GM12891 (cell line): ENCODE measurements around the gene STX2.
"Not testable (repeated sequence)": the region's sequence is repeated elsewhere in the genome, so short reads cannot be mapped to it uniquely, and the experiment has no call there.

ENCODE experiments used
- DNase-seq: peaks from one replicate; pipeline ENCODE4 v3.0.0; 2011; ENCODE audit warnings: low spot score; ENCODE audit not compliant: insufficient read length
- FAIRE-seq: peaks from 2 replicates; lab custom pipeline; 2011; peaks lifted over from hg19 to GRCh38; lab: Jason Lieb, UNC
- PAX5 ChIP-seq: IDR thresholded peaks from 2 replicates; pipeline ENCODE4 v1.6.1; 2011; ENCODE audit warnings: low read length, moderate library complexity, mild to moderate bottlenecking; ENCODE audit not compliant: insufficient read depth, severe bottlenecking
- POLR2A ChIP-seq: IDR thresholded peaks from 2 replicates; pipeline ENCODE4 v1.6.1; 2011; ENCODE audit warnings: low read depth, low read length, control low read depth
- POLR2AphosphoS5 ChIP-seq: IDR thresholded peaks from 2 replicates; pipeline ENCODE4 v1.6.1; 2011; ENCODE audit warnings: low read depth, low read length, control low read depth
- POU2F2 ChIP-seq: IDR thresholded peaks from 2 replicates; pipeline ENCODE4 v1.6.1; 2011; ENCODE audit warnings: low read depth, mild to moderate bottlenecking, control low read depth, low read length, moderate library complexity
- SPI1 ChIP-seq: IDR thresholded peaks from 2 replicates; pipeline ENCODE4 v1.6.1; 2011; ENCODE audit warnings: low read depth, low read length, control low read depth
- TAF1 ChIP-seq: IDR thresholded peaks from 2 replicates; pipeline ENCODE4 v1.6.1; 2011; ENCODE audit warnings: low read depth, low read length, control low read depth

Gene STX2

DNA sequence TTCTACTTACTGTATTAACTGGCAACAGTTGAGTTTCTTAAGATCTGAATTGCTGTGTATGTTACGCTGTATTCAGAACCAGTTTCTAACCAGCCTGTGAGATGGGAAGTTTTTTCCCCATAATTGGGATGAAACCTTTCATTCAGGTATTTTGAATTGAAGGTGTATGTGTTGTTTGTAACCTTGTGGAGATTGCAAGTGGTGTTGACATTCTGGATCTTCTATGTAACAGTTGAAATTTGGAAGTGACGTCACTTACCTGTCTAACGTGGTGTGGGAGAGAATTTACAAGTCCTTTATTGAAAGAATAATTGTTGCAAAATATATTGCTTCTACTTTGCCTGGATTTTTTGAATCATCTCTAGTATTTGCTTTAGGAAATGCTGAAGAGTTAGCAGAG is 38.3 kb upstream of the STX2 start:
- TF ChIP-seq POLR2AphosphoS5: peak; percentile 61; the same call in 1 of the 2 replicates
- TF ChIP-seq POLR2A: no peak
- FAIRE-seq (no peak), DNase-seq (no peak)

DNA sequence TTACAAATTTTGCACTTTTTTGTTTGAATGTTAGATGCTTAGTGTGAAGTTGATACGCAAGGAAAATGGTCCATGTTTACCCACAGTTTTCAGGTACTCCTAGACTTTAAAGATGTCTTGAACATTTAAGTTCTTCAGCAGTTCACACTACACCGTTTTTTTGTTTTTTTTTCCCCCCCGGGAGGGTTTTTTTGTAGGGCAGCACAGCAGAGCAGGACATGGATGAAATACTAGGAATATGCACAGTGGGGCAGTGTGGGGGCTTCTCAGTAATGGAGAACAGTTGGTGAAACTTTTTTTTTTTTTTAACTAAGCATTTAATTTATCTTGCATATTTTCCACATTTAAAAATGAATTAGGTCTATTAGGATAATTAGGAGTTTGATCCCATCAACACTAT is 37.7 kb upstream of the STX2 start:
- FAIRE-seq: no peak
- TF ChIP-seq POLR2A (no peak), PAX5 (no peak), POLR2AphosphoS5 (no peak; the same call in 1 of the 2 replicates), TAF1 (no peak), POU2F2 (no peak)
- DNase-seq: no peak

DNA sequence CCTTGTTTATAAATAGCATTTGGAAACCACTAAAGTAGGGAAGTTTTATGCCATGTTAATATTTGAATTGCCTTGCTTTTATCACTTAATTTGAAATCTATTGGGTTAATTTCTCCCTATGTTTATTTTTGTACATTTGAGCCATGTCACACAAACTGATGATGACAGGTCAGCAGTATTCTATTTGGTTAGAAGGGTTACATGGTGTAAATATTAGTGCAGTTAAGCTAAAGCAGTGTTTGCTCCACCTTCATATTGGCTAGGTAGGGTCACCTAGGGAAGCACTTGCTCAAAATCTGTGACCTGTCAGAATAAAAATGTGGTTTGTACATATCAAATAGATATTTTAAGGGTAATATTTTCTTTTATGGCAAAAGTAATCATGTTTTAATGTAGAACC is 37.2 kb upstream of the STX2 start:
- no peak for FAIRE-seq
- no peak for TF ChIP-seq POLR2AphosphoS5
- 0 out of 2 replicates have a peak, but pooled peaks have one; percentile 35 for TF ChIP-seq POLR2A
- no peak for DNase-seq

DNA sequence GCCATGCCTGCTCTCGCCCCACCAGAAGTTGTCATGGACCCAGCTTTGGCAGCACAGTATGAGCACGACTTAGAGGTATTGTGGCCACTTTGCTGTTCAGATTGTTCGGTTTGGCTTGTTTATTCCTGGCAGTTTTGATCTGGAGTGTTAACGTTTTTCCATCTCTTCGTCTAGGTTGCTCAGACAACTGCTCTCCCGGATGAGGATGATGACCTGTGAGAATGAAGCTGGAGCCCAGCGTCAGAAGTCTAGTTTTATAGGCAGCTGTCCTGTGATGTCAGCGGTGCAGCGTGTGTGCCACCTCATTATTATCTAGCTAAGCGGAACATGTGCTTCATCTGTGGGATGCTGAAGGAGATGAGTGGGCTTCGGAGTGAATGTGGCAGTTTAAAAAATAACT is 36.7 kb upstream of the STX2 start:
- not testable (repeated sequence) for FAIRE-seq, DNase-seq

DNA sequence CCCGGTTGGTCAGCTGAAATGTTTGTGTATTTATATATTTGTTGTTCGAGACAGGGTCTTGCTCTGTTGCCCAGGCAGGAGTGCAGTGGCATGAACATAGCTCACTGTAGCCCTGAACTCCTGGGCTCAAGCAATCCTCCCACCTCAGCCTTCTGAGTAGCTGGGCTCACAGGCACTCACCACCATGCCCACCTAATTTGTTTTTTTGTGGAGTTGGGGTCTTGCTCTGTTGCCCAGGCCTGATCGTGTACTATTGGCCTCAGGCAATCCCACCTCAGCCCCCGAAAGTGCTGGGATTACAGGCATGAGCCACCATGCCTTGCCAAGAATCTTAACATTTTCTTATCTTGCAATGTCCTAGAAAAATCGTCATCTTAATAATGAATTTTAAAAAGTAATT is 36.1 kb upstream of the STX2 start:
- no peak for DNase-seq
- FAIRE-seq: no peak
- TF ChIP-seq POLR2AphosphoS5: no peak
- TF ChIP-seq TAF1: no peak
- no peak for TF ChIP-seq POU2F2

DNA sequence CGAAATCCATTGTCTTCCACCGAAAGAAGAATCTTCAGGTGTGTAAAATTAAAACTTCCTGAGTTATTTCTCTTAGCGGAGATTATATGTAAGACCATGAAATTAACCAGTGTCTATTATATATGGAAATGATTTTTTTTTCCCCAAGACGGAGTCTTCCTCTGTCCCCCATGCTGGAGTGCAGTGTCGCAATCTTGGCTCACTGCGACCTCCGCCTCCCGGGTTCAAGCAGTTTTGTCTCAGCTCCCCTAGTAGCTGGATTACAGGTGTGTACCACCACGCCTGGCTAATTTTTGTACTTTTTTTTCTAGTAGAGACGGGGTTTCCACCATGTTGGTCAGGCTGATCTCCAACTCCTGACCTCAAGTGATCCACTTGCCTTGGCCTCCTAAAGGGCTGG is 35.6 kb upstream of the STX2 start:
- FAIRE-seq (no peak), DNase-seq (no peak)
- TF ChIP-seq SPI1 (no peak), TAF1 (no peak)

DNA sequence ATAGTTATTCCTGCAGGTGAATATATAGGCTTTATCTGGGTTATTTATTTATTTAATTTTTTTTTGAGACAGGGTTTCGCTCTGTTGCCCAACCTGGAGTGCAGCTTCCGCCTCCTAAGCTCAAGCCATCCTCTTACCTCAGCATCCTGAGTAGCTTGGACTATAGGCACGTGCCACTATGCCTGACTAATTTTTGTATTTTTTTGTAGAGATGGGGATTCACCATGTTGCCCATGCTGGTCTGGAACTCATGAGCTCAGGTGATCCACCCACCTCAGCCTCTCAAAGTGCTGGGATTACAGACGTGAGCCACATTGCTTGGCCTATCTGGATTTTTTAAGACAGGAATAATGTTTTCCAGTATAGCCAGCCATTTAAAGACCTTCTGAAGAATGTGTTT is 34.8 kb upstream of the STX2 start:
- peak; percentile 45; the same call in 1 of the 2 replicates for TF ChIP-seq POLR2AphosphoS5
- TF ChIP-seq SPI1: no peak
- DNase-seq (no peak), FAIRE-seq (peak; percentile 40)

DNA sequence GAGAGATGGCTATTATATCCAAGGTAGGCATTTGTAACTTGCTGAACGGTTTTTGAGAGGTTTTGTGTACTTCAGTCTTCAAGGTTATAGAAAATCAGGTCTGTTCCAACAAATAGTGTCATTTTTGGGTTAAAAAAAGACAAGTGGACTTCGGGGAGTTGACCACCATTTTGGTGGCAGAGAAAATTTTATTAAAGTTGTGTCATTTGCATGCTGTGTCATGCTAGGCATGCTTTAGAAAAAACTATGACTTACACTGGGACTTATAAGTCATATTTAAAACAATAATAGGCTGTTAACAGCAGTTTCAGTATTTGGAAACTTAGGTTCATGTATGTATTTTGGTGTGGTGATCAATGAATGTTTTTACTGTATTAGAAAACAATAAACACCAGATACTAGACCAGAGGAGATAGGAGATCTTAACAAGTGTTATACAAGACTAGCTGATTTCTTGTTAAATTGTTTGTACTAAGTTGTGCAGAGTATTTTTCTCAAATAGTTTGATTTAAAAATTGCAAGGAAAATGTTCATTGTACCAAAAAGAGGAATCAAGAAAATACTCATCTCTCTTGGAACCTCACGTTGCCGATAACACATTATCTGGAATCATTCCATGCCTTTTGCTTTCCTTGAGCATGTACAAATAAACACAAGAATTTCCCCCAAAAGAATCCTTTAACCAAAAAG is 34.2 kb upstream of the STX2 start:
- TF ChIP-seq POLR2A (no peak), PAX5 (no peak), POU2F2 (no peak), TAF1 (no peak), POLR2AphosphoS5 (no peak), SPI1 (no peak)
- DNase-seq (no peak), FAIRE-seq (no peak)

DNA sequence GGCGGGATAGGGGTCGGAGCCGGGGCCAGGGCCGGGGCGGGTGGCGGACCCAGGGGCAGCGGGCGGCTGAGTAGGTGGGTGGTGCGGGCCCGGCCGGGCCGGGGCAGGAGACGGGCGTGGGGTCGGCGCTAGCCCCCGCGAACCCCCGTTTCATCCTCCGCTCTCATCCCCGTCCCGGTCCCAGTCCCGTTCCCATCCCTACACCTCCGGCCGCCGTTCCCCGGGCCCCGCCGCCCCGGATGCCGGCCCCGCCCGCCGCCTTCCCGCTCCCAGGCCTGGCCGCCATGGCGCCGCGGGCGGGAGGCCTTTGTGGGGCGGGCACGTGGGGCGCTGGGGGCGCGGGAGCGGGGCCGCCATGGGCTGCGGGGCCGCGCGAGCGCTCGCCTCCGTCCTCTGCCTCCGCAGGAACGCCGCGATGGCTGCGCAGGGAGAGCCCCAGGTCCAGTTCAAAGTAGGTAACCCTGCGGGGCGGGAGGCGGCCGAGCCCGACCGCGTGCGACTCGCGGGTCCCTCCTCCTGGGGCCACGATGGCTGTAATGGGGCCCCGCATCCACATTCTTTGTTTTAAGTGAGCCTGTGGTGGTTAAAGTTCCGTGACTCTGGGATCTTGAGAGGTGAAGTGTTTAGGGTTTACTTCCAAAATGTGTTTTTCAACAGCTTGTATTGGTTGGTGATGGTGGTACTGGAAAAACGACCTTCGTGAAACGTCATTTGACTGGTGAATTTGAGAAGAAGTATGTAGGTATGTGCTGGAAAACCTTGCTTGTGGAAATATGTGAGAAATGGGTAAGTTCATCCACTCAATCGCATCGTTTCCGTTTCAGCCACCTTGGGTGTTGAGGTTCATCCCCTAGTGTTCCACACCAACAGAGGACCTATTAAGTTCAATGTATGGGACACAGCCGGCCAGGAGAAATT is 33.4 kb upstream of the STX2 start:
- FAIRE-seq: peak; percentile 77
- TF ChIP-seq SPI1 (no peak), POU2F2 (no peak), PAX5 (no peak), POLR2A (peak; percentile 17; the same call in 1 of the 2 replicates), TAF1 (peak; percentile 48; the same call in 1 of the 2 replicates), POLR2AphosphoS5 (no peak; the same call in 1 of the 2 replicates)
- peak; percentile 44 for DNase-seq

DNA sequence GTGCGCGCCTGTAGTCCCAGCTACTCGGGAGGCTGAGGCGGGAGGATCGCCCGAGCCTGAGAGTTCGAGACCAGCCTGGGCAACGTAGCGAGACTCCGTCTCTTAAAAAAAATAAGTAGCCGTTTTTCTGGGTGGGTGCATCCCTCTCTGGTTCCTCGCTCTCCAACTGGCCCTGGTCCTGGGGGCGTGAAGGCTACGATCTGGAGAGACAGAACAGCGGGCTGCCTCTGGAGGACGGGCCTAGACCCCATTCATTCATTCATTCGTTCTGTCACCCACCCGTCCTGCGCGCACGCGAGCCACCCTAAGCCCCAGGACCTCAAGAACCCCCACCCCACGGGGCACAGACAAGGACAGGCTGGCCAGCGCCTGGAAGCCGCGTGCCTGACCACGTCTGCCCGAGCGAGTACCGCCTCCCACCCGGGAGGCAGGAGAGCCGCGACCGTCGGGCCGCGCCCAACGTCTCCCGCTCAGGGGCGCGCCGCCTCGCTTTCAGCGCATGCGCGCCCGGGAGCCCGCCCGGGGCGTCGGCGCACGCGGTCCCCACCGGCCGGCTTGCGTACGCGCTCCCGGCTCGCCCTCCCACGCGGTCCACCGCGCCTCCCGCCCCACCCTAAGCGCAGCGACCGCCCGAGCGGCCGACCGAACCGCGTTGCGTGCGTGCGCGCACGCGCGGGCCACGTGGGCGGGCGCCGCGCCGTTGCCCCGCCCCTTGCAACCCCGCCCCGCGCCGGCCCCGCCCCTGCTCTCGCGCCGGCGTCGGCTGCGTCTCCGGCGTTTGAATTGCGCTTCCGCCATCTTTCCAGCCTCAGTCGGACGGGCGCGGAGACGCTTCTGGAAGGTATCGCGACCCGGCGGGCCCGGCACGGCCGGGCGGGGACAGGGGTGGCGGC is 32.5 kb upstream of the STX2 start, which contains the start of gene RAN:
Gene RAN (plus strand): TSS at position 781 of the 893 bp plus-strand sequence. CDS start 528 bp downstream, outside the sequence.
- TF ChIP-seq PAX5: no peak
- peak; percentile 81 for TF ChIP-seq POLR2A
- TF ChIP-seq TAF1: no peak; the same call in 1 of the 2 replicates
- TF ChIP-seq POU2F2: no peak
- peak; percentile 77 for TF ChIP-seq POLR2AphosphoS5
- no peak for TF ChIP-seq SPI1
- peak; percentile 94 for DNase-seq
- peak; percentile 99 for FAIRE-seq
